Measurements from ENCODE around the gene ABCB1. TPM values are rescaled to one million over a fixed set of nuclear protein-coding genes. Genes with fewer than 3 reads are reported as not detected.

Gene ABCB1
- total and polyA plus RNA-seq, 2 of the 13 experiments (the other 11 are each of a cell fraction or from before 2014, with no cell fraction given): 42.8 to 52.6 TPM

GRCh38 chr7:87456247-87456646 is 144.4 kb downstream of the ABCB1 start:
- ChIA-PET POLR2A (no interaction called here), CTCF (ENCODE audit: low intra/inter-chr PET ratio, low total read pairs) (no interaction called here)

More at GRCh38 chr7:87456247-87456646, 144.4 kb downstream of the ABCB1 start:
- H3K79me2 ChIP-seq (ENCODE audit: insufficient read depth, low read length): no peaks in the 10 kb centered on the region
- no peak overlapping the region for H3K27ac ChIP-seq (ENCODE audit: extremely low read length, insufficient read depth, low read length)
- H3K4me3 ChIP-seq (replicated peaks in 1 of 3; ENCODE audit: insufficient read depth in 1 of 3, low read depth in 2 of 3, low read length in 3 of 3): no peak overlapping the region
- H3K27me3 ChIP-seq (ENCODE audit: control insufficient read depth in 1 of 2, insufficient read depth in 2 of 2, low read length in 2 of 2): no peaks in the 10 kb centered on the region
- DNase-seq (ENCODE audit: low spot score): no peak
- H3K9ac ChIP-seq (ENCODE audit: insufficient read depth, low read depth, low read length): no peak overlapping the region
- H2AFZ ChIP-seq (ENCODE audit: low read length): no peak overlapping the region
- no peak; the same call in 2 of the 3 replicates for ATAC-seq
- intact Hi-C loops (cut with micrococcal nuclease; ENCODE audit: unreplicated experiment) (no loop called here), in situ Hi-C loops (cut with HindIII; ENCODE audit: extremely low pct_ligation_motif_present, low pct_unique_long_range_greater_than_20kb) (no loop called here)
- BruUV-seq (replicated peaks): no TSS peak
- H3K4me2 ChIP-seq (ENCODE audit: low read depth, low read length): no peak overlapping the region
- H3K36me3 ChIP-seq (replicated peaks in 1 of 2; ENCODE audit: control insufficient read depth in 1 of 2, insufficient read depth in 2 of 2, low read length in 2 of 2): peaks cover 2 to 27% of the 10 kb centered on the region in 2 experiments; a peak in 3 of 5 replicates
- FAIRE-seq: no peak
- TF ChIP-seq ZNF746 (CRISPR knock-in tag; IDR thresholded peaks at IDR 0.05): no peak
- no peak for TF ChIP-seq AGO2 (optimal IDR thresholded peaks at IDR 0.05; ENCODE audit: low read depth, low read length)
- no peak for TF ChIP-seq REPIN1 (CRISPR knock-in tag; IDR thresholded peaks at IDR 0.05; ENCODE audit: borderline replicate concordance, low read depth)
- no peak for TF ChIP-seq CHD4 (IDR thresholded peaks at IDR 0.05; ENCODE audit: borderline replicate concordance, low read length)
- no peak for TF ChIP-seq TRIM24 (CRISPR knock-in tag; IDR thresholded peaks at IDR 0.05)
- no peak for TF ChIP-seq PREB (CRISPR knock-in tag; IDR thresholded peaks at IDR 0.05)
- TF ChIP-seq AKNA (CRISPR knock-in tag; IDR thresholded peaks at IDR 0.05; ENCODE audit: borderline replicate concordance): no peak
- TF ChIP-seq ARID4A (CRISPR knock-in tag; IDR thresholded peaks at IDR 0.05; ENCODE audit: borderline replicate concordance): no peak
- no peak for TF ChIP-seq ZNF776 (CRISPR knock-in tag; IDR thresholded peaks at IDR 0.05)
- TF ChIP-seq NBN (conservative IDR thresholded peaks at IDR 0.05): no peak
- no peak for TF ChIP-seq PRMT3 (CRISPR knock-in tag; IDR thresholded peaks at IDR 0.05; ENCODE audit: borderline replicate concordance, low read depth)
- TF ChIP-seq ZNF816 (CRISPR knock-in tag; IDR thresholded peaks at IDR 0.05; ENCODE audit: borderline replicate concordance): no peak
- no peak for TF ChIP-seq GLI4 (CRISPR knock-in tag; IDR thresholded peaks at IDR 0.05; ENCODE audit: borderline replicate concordance)
- H3K4me1 ChIP-seq (ENCODE audit: insufficient read depth, low read length): peaks cover 40% of the 10 kb centered on the region
- 80% methylated on average over 2 of the region's 2 CpGs for WGBS (ENCODE audit: low lambda C conversion rate)
- H4K20me1 ChIP-seq (ENCODE audit: insufficient read depth, low read length): no peaks in the 10 kb centered on the region
- no peaks in the 10 kb centered on the region for H3K9me3 ChIP-seq (ENCODE audit: low read length)
